HL-60 (cell line): ENCODE data around the gene ATP9B.

ENCODE experiments used
- DNase-seq, 2 experiments: peaks; one replicate each; pipeline ENCODE4 v3.0.0-alpha.2; 2010 to 2020; ENCODE audit warnings: low read depth in 1 of 2, low spot score in 1 of 2
- H3K27ac ChIP-seq: fragments of 250-450 bp; sonication (Bioruptor Pico); replicated peaks from 2 replicates; pipeline ENCODE4 v1.5.1; 2020; ENCODE audit warnings: mild to moderate bottlenecking, moderate library complexity
- H3K27me3 ChIP-seq: fragments of 250-450 bp; sonication (Bioruptor Pico); 2 replicates; pipeline ENCODE4 v1.5.1; 2021; ENCODE audit warnings: mild to moderate bottlenecking, moderate library complexity; ENCODE audit not compliant: insufficient read depth, poor library complexity, severe bottlenecking
- H3K4me3 ChIP-seq: replicated peaks from 2 replicates; pipeline ENCODE4 v1.5.1; 2011; ENCODE audit warnings: mild to moderate bottlenecking, control low read depth, low read length; ENCODE audit not compliant: insufficient read depth
- CTCF ChIP-seq: IDR thresholded peaks from one replicate; pipeline ENCODE4 v1.5.1; 2011; ENCODE audit warnings: low read length, control low read depth, inconsistent platforms; ENCODE audit not compliant: insufficient read depth
- GABPA ChIP-seq: IDR thresholded peaks from 2 replicates; pipeline ENCODE4 v1.6.1; 2012; ENCODE audit warnings: low read depth
- POLR2AphosphoS5 ChIP-seq: IDR thresholded peaks from 2 replicates; pipeline ENCODE4 v1.6.1; 2012; ENCODE audit warnings: low read depth
- REST ChIP-seq: IDR thresholded peaks from 2 replicates; pipeline ENCODE4 v1.6.1; 2012; ENCODE audit warnings: low read depth; ENCODE audit not compliant: insufficient replicate concordance
- SPI1 ChIP-seq: IDR thresholded peaks from 2 replicates; pipeline ENCODE4 v1.6.1; 2012; ENCODE audit warnings: low read depth, mild to moderate bottlenecking, borderline replicate concordance

ATP9B gene

GRCh38 chr18:79339094-79339908 lies 270.1 kb downstream of the ATP9B start:
- H3K27me3 ChIP-seq = no peaks in the 10 kb centered on the region
- no peak overlapping the region for H3K27ac ChIP-seq
- TF ChIP-seq POLR2AphosphoS5 (no peak), GABPA (peak; percentile 68), SPI1 (no peak)
- H3K4me3 ChIP-seq = no peak overlapping the region
- peak in 1 of 2 experiments; percentile 23 for DNase-seq

GRCh38 chr18:79343567-79344207 lies 274.5 kb downstream of the ATP9B start:
- H3K27ac ChIP-seq = no peak overlapping the region
- DNase-seq = no peak
- H3K4me3 ChIP-seq = no peak overlapping the region
- TF ChIP-seq GABPA (no peak), SPI1 (no peak), POLR2AphosphoS5 (no peak), CTCF (no peak), REST (no peak)
- no peaks in the 10 kb centered on the region for H3K27me3 ChIP-seq

- TF ChIP-seq SPI1 (no peak), POLR2AphosphoS5 (no peak), REST (no peak), GABPA (no peak), CTCF (no peak)
- DNase-seq = no peak
- Histone ChIP-seq H3K4me3 (no peak overlapping the region), H3K27ac (no peak overlapping the region), H3K27me3 (no peaks in the 10 kb centered on the region)
Measured at GRCh38 chr18:79344208-79344581, 275.0 kb downstream of the ATP9B start.

GRCh38 chr18:79345366-79345765 lies 276.2 kb downstream of the ATP9B start:
- H3K4me3 ChIP-seq = no peak overlapping the region
- no peak for DNase-seq
- no peak overlapping the region for H3K27ac ChIP-seq
- no peaks in the 10 kb centered on the region for H3K27me3 ChIP-seq
- TF ChIP-seq POLR2AphosphoS5 = no peak
